Activated CD8-positive, alpha-beta memory T cell treated with anti-CD3 and anti-CD28 coated beads, Interleukin-2, amount 50 U/mL, for 1 hour (primary cell): Measurements from ENCODE around the gene OR5B21.

Source experiments
- DNase-seq: peaks from one replicate; pipeline ENCODE4 v3.0.0-alpha.2; 2020; ENCODE audit errors: extremely low read depth

Gene OR5B21

DNA sequence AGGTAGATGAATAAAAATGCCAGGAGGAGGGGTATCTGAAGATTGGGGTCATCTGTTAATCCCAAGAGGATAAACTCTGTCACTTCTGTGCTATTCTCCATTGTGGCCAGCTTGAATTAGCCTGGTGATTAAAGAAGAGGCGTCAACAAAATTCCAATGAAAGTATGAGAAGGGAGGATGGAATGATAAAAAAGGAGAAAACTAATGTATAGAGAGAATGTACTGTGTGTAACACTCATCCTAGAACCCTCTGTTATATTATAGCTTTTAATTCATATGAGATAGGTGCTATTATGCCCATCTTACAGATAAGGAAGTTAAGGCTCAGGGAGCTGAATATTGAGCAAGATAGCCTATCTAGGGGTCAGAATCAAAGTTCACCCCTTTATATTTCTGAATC is at the start of gene OR5B21:
Gene OR5B21, minus strand, starts transcription at position 101 of the 400 bp plus-strand sequence. Its CDS starts 0 bp downstream, at position 101.
- DNase-seq, result no peak

DNA sequence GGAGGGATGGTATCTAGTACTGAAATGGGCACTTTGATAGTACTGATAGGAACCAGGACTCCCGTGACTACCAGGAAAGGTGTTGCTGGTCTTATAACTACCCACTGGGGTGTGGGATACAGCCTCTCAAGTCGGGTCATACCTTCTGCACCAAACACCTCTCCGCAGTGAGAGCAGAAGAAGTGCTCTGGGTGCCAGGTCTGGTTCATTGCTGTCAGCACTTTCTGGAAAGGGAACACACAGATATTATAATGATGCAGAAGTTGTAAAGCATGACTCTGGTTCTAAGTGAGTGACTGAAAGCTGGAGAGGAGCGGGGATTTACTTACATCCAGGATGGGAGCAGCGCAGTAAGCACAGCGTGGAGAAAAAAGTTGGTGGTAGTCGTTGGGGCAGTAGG is 41.7 kb upstream of the OR5B21 start:
- no peak for DNase-seq

DNA sequence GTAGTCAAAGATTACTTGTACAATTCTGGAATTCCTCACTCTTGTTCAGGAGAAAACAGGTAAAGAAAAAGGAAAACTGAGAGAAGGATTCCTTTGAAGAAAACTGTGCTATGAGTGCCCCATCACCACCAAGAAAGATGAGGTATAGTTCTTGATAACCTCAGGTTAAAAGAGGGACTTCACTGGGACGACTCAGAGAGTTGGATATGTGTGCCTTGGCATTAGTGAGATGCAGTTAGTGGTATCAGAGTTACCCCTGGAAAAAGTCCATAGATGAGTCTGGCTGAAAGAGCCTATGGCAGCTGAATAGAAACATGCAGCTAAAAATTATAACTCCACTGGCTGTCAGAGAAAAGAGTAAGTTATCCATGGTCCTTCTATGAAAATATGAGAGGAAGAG is 38.9 kb upstream of the OR5B21 start:
- DNase-seq, result no peak

DNA sequence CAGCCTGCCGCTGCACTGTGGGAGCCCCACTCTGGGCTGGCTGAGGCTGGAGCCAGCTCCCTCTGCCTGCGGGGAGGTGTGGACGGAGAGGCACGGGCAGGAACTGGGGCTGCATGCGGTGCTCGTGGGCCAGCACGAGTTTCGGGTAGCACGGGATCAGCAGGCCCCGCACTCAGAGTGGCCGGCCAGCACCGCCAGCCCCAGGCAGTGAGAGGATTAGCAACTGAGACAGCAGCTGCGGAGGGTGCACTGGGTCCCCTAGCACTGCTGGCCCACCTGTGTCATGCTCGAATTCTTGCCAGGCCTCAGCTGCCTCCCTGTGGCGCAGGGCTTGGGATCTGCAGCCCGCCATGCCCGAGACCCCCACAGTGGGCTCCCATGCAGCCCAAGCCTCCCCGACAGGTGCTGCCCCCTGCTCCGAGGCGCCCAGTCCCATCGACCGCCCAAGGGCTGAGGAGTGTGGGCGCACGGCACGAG is 24.0 kb upstream of the OR5B21 start:
- DNase-seq, result no peak

DNA sequence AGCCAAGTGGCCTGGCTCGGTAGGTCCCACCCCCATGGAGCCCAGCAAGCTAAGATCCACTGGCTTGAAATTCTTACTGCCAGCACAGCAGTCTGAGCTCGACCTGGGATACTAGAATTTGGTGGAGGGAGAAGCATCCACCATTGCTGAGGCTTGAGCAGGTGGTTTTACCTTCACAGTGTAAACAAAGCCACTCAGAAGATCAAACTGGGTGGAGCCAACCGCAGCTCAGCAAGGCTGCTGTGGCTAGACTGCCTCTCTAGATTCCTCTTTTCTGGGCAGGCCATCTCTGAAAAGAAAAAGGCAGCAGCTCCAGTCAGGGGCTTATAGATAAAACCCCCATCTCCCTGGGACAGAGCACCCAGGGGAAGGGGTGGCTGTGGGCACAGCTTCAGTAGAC is 22.3 kb upstream of the OR5B21 start:
- DNase-seq, result no peak

DNA sequence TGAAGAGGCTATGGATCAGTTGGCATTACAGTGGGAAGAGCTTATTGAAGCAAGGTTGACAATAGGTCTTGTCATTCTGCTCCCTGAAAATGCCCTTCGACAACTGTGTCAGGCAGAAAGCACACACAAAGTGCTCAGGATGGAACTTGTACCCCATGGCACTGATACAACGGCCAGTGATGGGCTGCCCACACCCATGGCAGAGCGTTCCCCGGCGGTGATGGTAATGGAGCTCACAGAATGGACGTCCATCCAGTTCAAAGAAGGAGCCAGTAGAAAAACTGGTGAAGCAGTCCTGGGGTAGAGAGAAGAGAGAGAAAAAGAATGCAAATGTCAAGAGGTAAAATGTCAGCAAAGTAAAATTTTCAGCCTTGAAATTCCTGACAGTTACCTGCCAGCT is 19.5 kb upstream of the OR5B21 start:
- DNase-seq, result no peak

DNA sequence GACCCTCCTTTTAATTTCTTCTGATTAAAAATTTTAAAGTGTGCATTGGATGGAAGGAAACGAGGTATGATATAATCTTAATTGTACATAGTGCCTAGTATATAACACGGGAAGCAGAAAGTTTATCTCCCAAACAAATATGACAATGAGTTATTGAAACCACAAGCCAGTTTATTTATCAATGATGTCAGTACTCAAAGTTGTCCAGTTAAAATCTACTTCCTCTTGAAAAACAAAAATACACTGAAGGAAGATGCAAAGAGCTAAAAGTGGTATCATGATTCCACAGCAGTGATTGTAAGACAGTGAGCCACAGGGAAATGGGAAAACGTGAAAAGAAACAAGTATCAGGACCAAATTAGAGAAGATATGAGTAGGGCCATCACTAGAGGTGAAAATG is 18.8 kb upstream of the OR5B21 start:
- DNase-seq, result no peak

DNA sequence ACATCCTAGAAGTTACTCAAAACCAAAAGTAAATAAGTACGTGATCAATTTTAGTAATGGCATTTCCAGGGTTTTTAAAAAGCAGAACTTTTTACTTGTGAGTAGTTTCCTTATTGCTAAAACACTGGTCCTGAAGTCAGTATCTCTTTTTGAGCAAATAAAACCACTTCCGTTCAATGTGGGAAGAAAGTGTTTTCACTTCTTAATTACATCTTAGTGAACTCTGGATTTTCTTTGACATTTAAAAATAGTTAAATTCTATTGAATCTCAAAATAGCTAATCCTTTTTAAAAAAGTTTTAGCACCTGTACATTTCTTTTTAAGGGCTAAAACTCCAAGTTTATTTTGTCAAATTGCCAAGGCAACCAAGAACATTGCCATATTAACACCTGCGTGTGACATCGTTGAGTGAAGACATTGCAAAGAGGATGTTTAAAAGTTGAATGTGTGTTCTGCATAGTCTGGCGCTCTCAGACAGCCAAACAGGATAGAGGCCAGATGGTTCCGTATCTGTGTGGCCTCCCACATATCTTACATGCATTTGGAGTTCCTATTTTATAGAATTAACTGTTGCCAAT is 17.2 kb upstream of the OR5B21 start:
- no peak for DNase-seq

DNA sequence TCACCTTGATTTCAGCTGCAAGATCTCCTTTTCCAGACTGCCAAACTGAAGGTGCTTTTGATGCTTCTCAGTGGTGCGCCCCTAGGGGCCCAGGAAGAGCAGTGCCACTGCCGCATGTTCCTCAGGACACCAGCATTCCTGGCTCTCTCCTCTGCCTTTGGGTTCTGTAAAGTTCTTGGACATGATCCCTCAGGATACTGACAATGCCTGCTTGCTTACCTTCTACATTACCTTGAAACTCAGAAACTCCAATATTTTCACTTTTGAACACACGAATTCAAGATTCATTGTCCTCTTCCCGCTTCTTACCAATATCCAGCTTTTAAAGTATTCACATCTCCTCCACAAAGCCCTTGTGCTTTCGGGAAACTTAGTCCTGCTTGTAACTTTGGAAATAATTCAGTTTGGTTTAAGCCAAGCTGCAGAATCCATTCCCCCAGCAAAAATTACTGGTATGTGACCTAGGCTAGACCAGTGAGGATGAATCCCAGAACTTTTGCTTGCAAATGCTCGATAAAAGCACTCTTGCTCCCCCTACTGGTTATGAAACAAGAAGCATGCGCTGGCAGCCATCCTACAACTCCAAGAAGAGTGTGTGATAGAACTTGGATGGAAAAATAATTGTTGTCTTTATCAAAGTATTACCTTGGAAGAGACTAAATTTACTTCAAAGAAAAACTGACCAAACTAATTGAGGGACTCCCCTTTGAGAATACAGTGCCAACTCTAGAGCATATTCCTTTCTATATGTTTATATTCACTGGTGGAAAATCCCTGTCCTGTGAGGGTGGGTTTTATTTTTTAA is 16.5 kb upstream of the OR5B21 start:
- DNase-seq, result peak; percentile 20

DNA sequence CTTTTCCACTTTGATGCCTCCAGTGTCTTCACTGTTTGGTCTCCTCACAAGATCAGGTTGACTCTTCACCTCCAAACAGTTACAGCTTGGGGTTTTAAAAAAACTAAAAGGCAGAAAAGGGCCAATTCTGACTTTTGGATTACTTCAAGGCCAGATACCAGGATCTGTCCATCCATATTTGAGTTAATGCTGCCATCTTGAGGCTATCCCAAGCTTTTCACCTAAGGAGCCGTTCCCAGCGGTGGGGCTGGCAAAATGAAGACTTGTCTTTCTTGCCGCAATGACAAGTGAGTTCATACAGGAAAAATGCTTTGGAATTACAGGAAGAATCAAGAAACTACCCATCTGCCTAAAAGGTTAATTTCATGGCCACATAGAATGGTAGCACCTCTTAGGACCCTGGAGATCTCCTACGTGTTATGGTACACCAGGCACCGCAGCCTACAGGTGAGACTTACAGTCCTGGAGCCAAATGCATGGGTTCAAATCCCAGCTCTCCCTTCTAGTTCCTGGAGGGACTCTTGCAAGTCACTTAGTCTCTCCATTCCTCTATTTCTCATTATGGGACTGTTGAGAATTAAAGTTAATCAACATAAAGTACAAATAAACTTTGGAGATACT is 6.0 kb upstream of the OR5B21 start:
- no peak for DNase-seq

DNA sequence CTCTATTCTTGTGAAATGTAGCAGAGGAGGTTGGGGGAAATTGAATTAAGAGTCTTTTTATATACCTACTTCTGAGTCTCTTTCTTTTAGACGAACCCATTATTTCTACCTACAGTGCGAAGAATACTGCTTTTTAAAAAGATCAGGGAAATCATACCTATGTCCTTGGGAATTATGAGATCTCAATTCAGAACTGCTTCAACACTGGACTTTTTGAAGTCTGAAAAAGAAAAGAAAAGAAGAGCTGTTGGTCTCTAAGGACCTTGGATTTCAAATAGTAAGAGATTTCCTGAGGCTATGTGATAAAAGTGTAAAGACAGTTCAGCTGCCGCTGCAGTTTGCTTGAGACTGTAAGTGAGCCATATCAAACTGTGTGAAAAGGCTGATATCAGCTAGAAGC is 3.7 kb upstream of the OR5B21 start:
- no peak for DNase-seq

DNA sequence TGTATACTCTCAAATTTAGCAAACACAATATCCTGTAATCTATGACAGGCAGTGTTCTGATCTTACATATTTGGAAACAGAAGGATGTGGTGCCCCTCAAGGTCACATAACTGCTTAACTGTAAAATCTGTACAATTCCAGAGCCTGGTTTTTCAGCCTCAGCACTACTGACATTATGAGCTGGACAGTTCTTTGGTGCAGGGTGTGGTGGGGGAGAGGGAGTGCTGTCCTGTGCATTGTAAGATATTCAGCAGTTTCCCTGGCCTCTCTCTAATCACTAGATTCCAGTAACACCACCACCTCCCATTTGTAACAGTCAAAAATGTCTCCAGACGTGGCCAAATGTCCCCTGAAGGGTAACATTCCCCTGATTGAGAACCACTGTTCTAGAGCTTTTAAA is 1.8 kb upstream of the OR5B21 start:
- DNase-seq, result no peak

DNA sequence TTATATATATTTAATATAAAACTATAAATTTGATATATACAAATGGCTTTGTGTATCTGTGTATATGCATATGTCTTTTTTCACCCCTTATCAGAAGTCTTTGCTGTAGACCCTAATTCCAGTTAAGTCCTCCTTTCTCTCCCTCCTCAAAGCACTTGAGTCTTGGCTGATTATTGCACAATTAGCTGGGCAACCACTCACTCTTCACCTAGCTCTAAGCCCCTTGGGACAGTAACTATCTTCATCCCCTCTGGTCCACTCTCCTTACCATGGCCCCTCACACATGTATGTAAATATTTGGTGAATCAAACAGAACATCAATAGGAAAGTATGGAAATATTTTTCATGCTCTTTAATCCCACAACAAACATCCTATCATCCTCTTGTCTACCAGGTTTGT is 909 bp upstream of the OR5B21 start:
- DNase-seq, result no peak

DNA sequence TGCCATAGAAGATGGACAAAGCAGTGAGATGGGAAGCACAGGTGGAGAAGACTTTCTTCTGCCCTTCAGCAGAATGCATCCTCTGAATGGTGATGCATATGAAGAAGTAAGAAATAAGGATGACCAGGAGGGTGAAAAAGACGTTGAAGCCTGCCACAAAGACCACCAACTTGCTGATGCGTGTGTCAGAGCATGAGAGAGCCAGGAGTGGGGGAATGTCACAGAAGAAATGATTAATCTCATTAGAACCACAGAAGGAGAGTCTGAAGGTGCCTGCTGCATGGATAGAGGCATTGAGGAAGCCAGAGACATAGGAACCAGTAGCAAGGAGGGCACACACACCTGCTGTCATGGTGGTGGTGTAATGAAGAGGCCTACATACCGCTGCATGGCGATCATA is 550 bp downstream of the OR5B21 start:
- DNase-seq, result no peak

DNA sequence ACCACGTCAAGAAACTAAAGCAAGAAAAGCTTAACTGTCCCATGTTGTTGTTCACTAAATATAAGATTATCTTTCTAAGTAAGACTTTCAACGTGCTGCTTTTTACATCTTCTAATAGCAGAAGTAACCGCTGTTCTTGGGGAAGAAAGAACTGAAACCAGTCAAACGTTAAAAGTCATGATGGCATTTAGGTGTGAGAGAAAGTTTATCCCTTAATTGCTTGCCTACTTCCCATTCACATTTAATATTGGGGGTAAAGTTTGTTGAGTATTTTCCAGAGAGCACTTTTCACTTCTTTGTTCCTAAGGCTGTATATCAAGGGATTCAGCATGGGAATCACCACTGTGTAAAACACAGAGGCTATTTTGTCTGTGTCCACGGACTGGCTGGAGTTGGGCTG is 970 bp downstream of the OR5B21 start:
- DNase-seq, result no peak

DNA sequence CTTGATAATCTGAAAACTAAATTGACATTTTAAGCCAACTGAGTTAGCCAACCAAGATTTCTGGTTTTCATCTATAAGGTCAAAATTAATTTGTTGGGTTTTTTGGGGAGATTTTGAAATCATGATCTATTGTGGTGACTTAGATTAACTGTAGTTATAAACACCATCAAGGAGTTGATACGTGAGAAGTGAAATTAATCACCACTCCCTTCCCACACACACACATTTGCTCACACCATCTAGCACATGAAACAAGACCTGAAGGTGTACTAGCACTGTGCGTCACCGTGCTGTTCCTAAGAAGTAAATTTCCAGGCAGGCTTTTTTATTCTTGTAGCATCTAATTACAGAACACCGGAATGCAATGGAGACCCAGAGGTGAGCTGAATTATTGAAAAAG is 2.1 kb downstream of the OR5B21 start:
- DNase-seq, result no peak

DNA sequence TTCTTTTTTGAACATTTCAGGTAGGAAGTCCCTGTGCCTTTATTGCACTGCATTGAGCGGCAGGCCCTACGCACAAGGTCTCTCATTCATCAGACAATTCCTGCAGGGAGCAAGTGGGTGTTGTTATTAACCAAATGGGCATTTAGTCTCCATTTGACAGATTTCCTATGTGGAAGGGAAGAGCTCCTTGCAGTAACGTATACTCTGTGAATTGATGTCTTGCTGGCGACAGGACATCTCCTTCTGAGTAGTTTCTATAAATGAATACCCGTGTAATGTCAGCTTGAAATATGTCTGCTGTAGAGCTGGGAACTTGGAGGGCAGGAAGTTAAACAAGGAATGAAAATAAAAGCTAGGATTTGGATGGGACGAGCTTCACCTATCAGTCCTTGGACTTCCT is 3.7 kb downstream of the OR5B21 start:
- no peak for DNase-seq

DNA sequence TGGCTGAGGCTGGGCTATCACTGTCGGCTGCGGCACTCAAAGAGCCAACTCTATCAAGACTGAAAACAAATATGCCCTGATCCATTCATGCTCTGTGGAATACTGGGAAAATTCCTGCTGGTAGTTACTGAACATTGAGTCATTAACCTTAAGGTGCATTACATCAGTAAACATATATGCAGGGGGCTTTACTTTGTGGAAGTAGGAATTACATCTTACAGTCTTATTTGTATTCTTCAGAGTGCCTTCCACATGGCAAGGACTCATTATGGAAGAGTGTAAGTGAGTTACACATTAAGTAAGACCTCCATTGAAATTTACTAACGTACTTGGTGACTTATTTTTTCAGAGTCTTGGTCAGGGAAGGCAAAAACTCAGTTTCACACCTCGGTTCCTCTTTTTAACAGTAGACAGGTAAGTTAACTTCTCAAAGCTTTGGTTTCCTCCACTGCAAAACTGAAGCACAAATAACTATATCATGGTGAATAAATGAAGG is 4.5 kb downstream of the OR5B21 start:
- no peak for DNase-seq

DNA sequence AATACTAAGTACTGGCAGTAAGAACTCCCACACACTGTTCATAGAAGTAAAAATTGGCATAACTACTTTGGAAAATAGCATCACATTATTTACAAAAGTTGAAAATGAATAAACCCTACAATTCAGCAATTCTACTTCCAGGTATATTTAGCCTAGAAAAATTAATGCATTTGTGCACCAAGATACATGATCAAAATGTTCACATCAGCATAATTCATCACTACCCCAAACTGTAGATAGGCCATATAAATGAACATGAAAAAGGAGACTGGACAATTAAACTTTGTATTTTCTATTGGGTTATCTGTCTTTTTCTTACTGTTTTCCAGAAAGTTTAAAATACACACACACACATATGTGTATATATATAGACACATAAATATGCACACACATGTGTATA is 5.9 kb downstream of the OR5B21 start:
- no peak for DNase-seq

DNA sequence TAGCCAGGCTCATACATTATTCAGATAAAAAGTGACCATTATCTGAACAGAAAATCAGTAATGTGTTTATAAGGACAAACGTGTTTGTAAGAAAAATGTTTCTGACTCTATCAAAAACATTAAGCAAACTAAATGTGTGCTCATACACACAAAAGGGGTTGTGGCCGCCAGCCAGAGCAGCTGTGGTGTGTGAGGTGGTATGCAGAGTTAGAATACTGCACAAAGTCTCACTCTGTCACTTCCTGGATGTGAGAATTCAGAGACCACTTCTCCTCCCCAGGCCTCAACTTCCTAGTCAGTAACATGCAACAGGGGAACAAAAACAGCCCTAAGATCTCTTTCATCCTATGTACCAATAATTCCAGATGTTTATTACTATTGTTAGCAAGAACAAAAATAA is 9.4 kb downstream of the OR5B21 start:
- DNase-seq, result no peak

DNA sequence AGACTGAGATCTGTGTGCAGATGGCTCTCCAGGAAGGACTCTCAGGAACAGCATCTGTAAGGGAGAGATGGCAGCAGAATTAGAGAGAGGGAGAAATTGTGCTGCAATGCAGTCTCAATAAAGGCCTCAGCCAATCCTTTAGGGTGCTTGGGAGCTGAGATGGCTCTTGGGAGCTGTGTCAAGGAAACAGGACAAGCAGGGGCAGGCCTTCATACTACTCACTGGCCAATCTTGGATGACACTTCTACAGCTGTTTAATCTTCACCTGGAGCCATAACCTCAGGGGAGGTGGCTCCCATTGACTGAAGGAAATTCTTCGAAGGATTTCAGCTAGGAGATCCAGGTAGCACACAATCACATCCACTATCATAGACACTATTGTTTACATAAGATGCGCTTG is 10.0 kb downstream of the OR5B21 start:
- DNase-seq, result no peak

DNA sequence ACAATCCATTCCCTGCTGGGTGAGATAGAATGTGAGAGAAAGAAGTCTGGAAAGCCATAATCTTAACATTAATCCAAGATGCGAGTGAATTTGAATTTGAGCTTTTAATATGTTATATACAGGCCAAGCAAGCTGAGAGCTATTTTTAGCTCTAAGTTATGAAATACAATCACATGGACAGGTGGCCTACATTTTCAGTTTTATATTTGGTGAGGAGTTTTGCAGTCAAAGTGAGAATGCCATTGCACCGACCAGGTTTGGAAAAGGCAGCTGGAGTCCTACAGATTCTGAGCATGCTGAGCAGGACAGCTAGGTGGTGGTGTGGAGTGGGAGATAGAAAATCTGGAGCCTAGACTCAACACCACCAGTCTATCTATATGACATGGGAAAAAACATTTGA is 12.0 kb downstream of the OR5B21 start:
- no peak for DNase-seq

DNA sequence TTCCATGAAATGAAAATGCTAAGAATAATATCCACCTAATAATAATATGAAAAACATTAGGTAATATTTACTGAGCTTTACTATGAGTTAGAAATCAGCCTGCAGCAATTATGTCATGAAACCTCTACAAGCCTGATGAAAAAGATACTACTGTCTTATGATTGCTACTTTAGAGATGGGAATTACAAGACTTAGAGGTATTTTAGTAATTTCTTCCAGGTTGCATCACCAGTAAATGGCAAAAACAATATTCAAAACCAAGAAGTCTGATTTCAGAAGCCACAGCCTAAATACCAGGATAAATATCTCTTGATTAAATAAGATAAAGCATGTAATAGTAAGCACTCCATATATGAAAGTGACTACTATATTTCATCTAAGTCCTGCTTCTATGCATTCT is 13.8 kb downstream of the OR5B21 start:
- DNase-seq, result no peak
